ENCODE measurements around the gene ACSS3. TPM values are rescaled to one million over a fixed set of nuclear protein-coding genes. Genes with fewer than 3 reads are reported as not detected.

Gene ACSS3
- total RNA-seq, 1 experiment from 2014 or later: 19.3 TPM

- no peaks in the 10 kb centered on the region for H4K20me1 ChIP-seq (ENCODE audit: control insufficient read depth, insufficient read depth, insufficient read length)
- H3K27me3 ChIP-seq (ENCODE audit: insufficient read depth, low read length): no peaks in the 10 kb centered on the region
- no peak overlapping the region for H2BK12ac ChIP-seq (ENCODE audit: insufficient read length, low read depth, low read length)
- H3K4me1 ChIP-seq (ENCODE audit: insufficient read depth, low read length): no peaks in the 10 kb centered on the region
- no peak overlapping the region for H2BK20ac ChIP-seq (ENCODE audit: low read depth, low read length, poor library complexity, severe bottlenecking)
- no peak overlapping the region for H4K5ac ChIP-seq (ENCODE audit: insufficient read length, low read depth, low read length)
- no peak overlapping the region for H3K27ac ChIP-seq (ENCODE audit: insufficient read length, low read depth, low read length)
- no peaks in the 10 kb centered on the region for H3K79me2 ChIP-seq (ENCODE audit: insufficient read depth, low read length)
- no peak overlapping the region for H3T11ph ChIP-seq (ENCODE audit: low read length)
- no peak overlapping the region for H2BK5ac ChIP-seq (ENCODE audit: insufficient read length, low read length)
- no peak overlapping the region; a peak in 1 of 7 replicates for H3K27ac Mint-ChIP-seq
- no peaks in the 10 kb centered on the region; a peak in 1 of 5 replicates for H3K9me3 Mint-ChIP-seq
- no peak overlapping the region for H2AFZ ChIP-seq (ENCODE audit: low read length)
- H3K18ac ChIP-seq (ENCODE audit: insufficient read length, low read depth, low read length): no peak overlapping the region
- DNase-seq: no peak
- no CpG with 5 or more reads among the region's 2 CpGs for WGBS (ENCODE audit: extremely low coverage, insufficient read length, low lambda C conversion rate)
- H3K56ac ChIP-seq (ENCODE audit: insufficient read length, low read depth, low read length): no peak overlapping the region
- no peaks in the 10 kb centered on the region for H3K9me3 ChIP-seq (ENCODE audit: control insufficient read depth, low read depth, low read length)
- no peak overlapping the region for H3K4me3 Mint-ChIP-seq
- no peak for TF ChIP-seq CTCF (conservative IDR thresholded peaks at IDR 0.05)
- no peak overlapping the region for H3K4me2 ChIP-seq (ENCODE audit: insufficient read depth, insufficient read length, low read length)
- H3K4me1 Mint-ChIP-seq: no peaks in the 10 kb centered on the region
- no peak overlapping the region for H4K8ac ChIP-seq (replicated peaks; ENCODE audit: insufficient read length, low read depth, low read length)
- H3K27me3 Mint-ChIP-seq (ENCODE audit: low read depth): no peaks in the 10 kb centered on the region; the same call in 1 of the 2 replicates
- no peaks in the 10 kb centered on the region for H3K79me1 ChIP-seq (ENCODE audit: insufficient read depth, low read depth, low read length, poor library complexity, severe bottlenecking)
- no peak overlapping the region for H2BK15ac ChIP-seq (ENCODE audit: low read depth, low read length)
- no peaks in the 10 kb centered on the region for H3K23me2 ChIP-seq (ENCODE audit: insufficient read length, low read depth, low read length, poor library complexity, severe bottlenecking)
- no peak overlapping the region for H3K14ac ChIP-seq (ENCODE audit: insufficient read depth, low read length)
- no peak overlapping the region for H3K23ac ChIP-seq (ENCODE audit: insufficient read length, low read depth, low read length)
- H3K4ac ChIP-seq (ENCODE audit: low read depth, low read length): no peak overlapping the region
- no peak overlapping the region for H3K9ac ChIP-seq (ENCODE audit: extremely low read depth, insufficient read length, low read length)
- no peak overlapping the region for H2BK120ac ChIP-seq (ENCODE audit: low read depth, low read length, poor library complexity, severe bottlenecking)
- no peak overlapping the region for H2AK5ac ChIP-seq (ENCODE audit: insufficient read length, low read length)
- no peaks in the 10 kb centered on the region for H3K36me3 Mint-ChIP-seq (ENCODE audit: insufficient read depth in 1 of 3, low read depth in 3 of 3)
- H4K91ac ChIP-seq (ENCODE audit: insufficient read length, low read depth, low read length): no peak overlapping the region
Observed at GRCh38 chr12:81296556-81297305, 218.9 kb downstream of the ACSS3 start.

Data from H9 (cell line).